ENCODE data around the gene NREP. TPM values are rescaled to one million over a fixed set of nuclear protein-coding genes. Genes with fewer than 3 reads are reported as not detected.

Gene NREP

GRCh38 chr5:111689357-111689935, 67.5 kb downstream of the NREP start:
- Histone ChIP-seq H3K4me3 (ENCODE audit: low read length) (no peak overlapping the region), H3K36me3 (ENCODE audit: insufficient read depth, low read length) (no peaks in the 10 kb centered on the region), H3K4me2 (ENCODE audit: low read length) (no peak overlapping the region)

GRCh38 chr5:111685969-111686368, 71.0 kb downstream of the NREP start:
- H3K9ac ChIP-seq (ENCODE audit: low read depth, low read length), result no peak overlapping the region
- H3K27me3 ChIP-seq (ENCODE audit: control insufficient read depth, insufficient read depth, low read length), result no peaks in the 10 kb centered on the region
- no peak overlapping the region for H3K4me2 ChIP-seq (ENCODE audit: low read length)
- H3K9me3 ChIP-seq (replicated peaks; ENCODE audit: low read length), result no peaks in the 10 kb centered on the region
- peaks cover 19% of the 10 kb centered on the region for H3K4me1 ChIP-seq (ENCODE audit: control insufficient read depth, insufficient read depth, low read length)
- no peaks in the 10 kb centered on the region for H3K36me3 ChIP-seq (ENCODE audit: insufficient read depth, low read length)
- no peak overlapping the region for H3K4me3 ChIP-seq (ENCODE audit: low read length)

More at GRCh38 chr5:111689357-111689935, 67.5 kb downstream of the NREP start:
- Histone ChIP-seq H3K27me3 (ENCODE audit: control insufficient read depth, insufficient read depth, low read length) (no peaks in the 10 kb centered on the region), H3K9ac (ENCODE audit: low read depth, low read length) (no peak overlapping the region), H3K9me3 (replicated peaks; ENCODE audit: low read length) (no peaks in the 10 kb centered on the region), H3K4me1 (ENCODE audit: control insufficient read depth, insufficient read depth, low read length) (peaks cover 2% of the 10 kb centered on the region)

GRCh38 chr5:111682641-111683040, 74.4 kb downstream of the NREP start:
- Histone ChIP-seq H3K4me2 (ENCODE audit: low read length) (peak overlapping the region; percentile 65), H3K9ac (ENCODE audit: low read depth, low read length) (peak overlapping the region; percentile 39), H3K4me1 (ENCODE audit: control insufficient read depth, insufficient read depth, low read length) (peaks cover 29% of the 10 kb centered on the region), H3K9me3 (replicated peaks; ENCODE audit: low read length) (no peaks in the 10 kb centered on the region), H3K27me3 (ENCODE audit: control insufficient read depth, insufficient read depth, low read length) (no peaks in the 10 kb centered on the region), H3K36me3 (ENCODE audit: insufficient read depth, low read length) (no peaks in the 10 kb centered on the region), H3K4me3 (ENCODE audit: low read length) (peak overlapping the region; percentile 58)

GRCh38 chr5:111682121-111682520, 74.9 kb downstream of the NREP start:
- Histone ChIP-seq H3K4me1 (ENCODE audit: control insufficient read depth, insufficient read depth, low read length) (peaks cover 29% of the 10 kb centered on the region), H3K36me3 (ENCODE audit: insufficient read depth, low read length) (no peaks in the 10 kb centered on the region), H3K9ac (ENCODE audit: low read depth, low read length) (peak overlapping the region; percentile 39), H3K27me3 (ENCODE audit: control insufficient read depth, insufficient read depth, low read length) (no peaks in the 10 kb centered on the region), H3K9me3 (replicated peaks; ENCODE audit: low read length) (no peaks in the 10 kb centered on the region), H3K4me2 (ENCODE audit: low read length) (peak overlapping the region; percentile 65), H3K4me3 (ENCODE audit: low read length) (peak overlapping the region; percentile 58)

GRCh38 chr5:111681414-111682120, 75.4 kb downstream of the NREP start:
- no peaks in the 10 kb centered on the region for H3K36me3 ChIP-seq (ENCODE audit: insufficient read depth, low read length)
- peak overlapping the region; percentile 39 for H3K9ac ChIP-seq (ENCODE audit: low read depth, low read length)
- H3K4me3 ChIP-seq (ENCODE audit: low read length), result peak overlapping the region; percentile 58
- H3K4me2 ChIP-seq (ENCODE audit: low read length), result peak overlapping the region; percentile 65
- H3K9me3 ChIP-seq (replicated peaks; ENCODE audit: low read length), result no peaks in the 10 kb centered on the region
- peaks cover 35% of the 10 kb centered on the region for H3K4me1 ChIP-seq (ENCODE audit: control insufficient read depth, insufficient read depth, low read length)
- H3K27me3 ChIP-seq (ENCODE audit: control insufficient read depth, insufficient read depth, low read length), result no peaks in the 10 kb centered on the region

- Histone ChIP-seq H3K36me3 (ENCODE audit: insufficient read depth, low read length) (no peaks in the 10 kb centered on the region), H3K9ac (ENCODE audit: low read depth, low read length) (peak overlapping the region; percentile 39), H3K4me1 (ENCODE audit: control insufficient read depth, insufficient read depth, low read length) (peaks cover 42% of the 10 kb centered on the region), H3K4me3 (ENCODE audit: low read length) (peak overlapping the region; percentile 58), H3K9me3 (replicated peaks; ENCODE audit: low read length) (no peaks in the 10 kb centered on the region), H3K4me2 (ENCODE audit: low read length) (peak overlapping the region; percentile 65), H3K27me3 (ENCODE audit: control insufficient read depth, insufficient read depth, low read length) (no peaks in the 10 kb centered on the region)
These were observed 76.1 kb downstream of the NREP start for GRCh38 chr5:111680737-111681413.

GRCh38 chr5:111679611-111680010, 77.4 kb downstream of the NREP start:
- Histone ChIP-seq H3K4me2 (ENCODE audit: low read length) (no peak overlapping the region), H3K4me1 (ENCODE audit: control insufficient read depth, insufficient read depth, low read length) (peaks cover 43% of the 10 kb centered on the region), H3K9ac (ENCODE audit: low read depth, low read length) (no peak overlapping the region), H3K36me3 (ENCODE audit: insufficient read depth, low read length) (no peaks in the 10 kb centered on the region), H3K4me3 (ENCODE audit: low read length) (no peak overlapping the region), H3K9me3 (replicated peaks; ENCODE audit: low read length) (no peaks in the 10 kb centered on the region), H3K27me3 (ENCODE audit: control insufficient read depth, insufficient read depth, low read length) (no peaks in the 10 kb centered on the region)

Small RNA genes within 50 kb of the gene (small RNA-seq; reads per million reads assigned to genes)
- not detected for gene RN7SKP57
